ENCODE measurements around the gene MCCC2.
A peak's percentile ranks its signal among the peaks of the same experiment; 100 is the strongest.
"Not testable (repeated sequence)": the region's sequence is repeated elsewhere in the genome, so short reads cannot be mapped to it uniquely, and the experiment has no call there.

MCCC2 gene

DNA sequence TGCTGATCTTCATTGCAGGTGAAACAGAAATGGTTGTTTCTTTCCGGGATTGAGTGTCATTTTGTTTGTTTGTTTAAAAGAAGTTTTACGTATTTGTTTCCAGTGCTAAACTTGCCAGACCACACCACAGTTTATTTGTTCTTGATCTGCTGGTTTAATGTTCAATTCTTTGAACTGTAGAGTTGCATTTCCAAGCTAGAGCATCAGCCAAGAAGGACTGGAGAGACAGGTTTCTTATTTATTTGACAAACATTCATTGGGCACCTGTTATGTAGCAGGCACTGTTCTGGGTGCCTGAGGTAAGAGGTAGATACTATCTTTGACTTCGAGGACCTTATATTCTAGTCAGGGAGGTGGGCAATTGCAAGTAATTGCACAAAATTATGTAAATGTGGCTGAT lies 45.0 kb downstream of the MCCC2 start:
- Histone ChIP-seq H3K27ac (ENCODE audit: low read length) (no peak overlapping the region), H3K4me1 (ENCODE audit: control insufficient read depth, insufficient read depth, low read length) (no peaks in the 10 kb centered on the region), H3K36me3 (ENCODE audit: control insufficient read depth in 2 of 2, insufficient read depth in 2 of 2, low read length in 2 of 2) (peaks cover 7 to 9% of the 10 kb centered on the region in 2 donors), H3K27me3 (ENCODE audit: control insufficient read depth in 1 of 2, insufficient read depth in 2 of 2, low read length in 2 of 2) (no peaks in the 10 kb centered on the region), H3K9ac (ENCODE audit: low read length in 2 of 2) (no peak overlapping the region), H3K9me3 (ENCODE audit: control insufficient read depth in 2 of 2, low read length in 2 of 2) (no peaks in the 10 kb centered on the region), H3K4me3 (ENCODE audit: low read length in 2 of 2) (no peak overlapping the region)

DNA sequence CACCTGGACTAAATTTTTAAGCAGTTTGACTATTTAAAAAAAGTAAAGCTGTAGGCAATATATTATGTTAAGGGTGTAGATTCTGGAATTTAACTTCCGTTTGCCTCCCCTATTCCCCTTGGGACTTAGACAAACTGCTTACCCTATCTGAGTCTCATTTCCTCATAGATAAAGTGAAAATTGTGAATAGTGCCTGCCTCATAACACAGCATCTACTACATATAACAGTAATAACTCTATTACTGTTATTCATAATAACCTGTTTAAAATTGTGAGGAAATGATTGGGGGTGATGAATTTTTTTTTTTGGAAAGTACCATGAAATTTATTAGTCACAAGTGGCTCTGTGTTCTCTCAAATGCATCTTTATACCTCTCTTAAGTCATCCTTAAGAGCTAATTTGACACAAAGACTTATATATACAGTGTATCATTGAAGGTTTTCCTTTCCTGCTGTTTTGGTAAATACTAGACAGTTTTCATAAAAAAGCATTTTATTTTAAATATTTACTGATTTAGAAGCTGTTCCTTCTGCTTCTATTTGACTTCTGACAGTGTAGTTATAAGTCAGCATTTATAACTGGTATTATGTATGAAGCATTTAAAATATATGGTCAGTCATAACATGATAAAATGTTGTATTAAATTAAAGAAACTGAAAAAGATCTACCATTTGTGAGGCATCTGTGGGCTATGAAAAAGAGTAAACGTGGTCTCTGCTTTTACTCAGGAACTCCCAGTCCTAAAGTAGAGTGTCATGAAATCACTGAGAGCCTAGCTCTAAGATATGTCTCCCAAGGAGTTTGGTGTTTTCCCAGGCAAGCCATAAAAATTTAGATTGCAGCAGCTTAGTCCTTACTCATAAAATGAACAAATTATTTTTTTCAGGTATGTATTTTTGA lies 46.4 kb downstream of the MCCC2 start:
- H3K27ac ChIP-seq (ENCODE audit: low read length) = no peak overlapping the region
- no peak overlapping the region for H3K4me3 ChIP-seq (ENCODE audit: low read length in 2 of 2)
- H3K4me1 ChIP-seq (ENCODE audit: control insufficient read depth, insufficient read depth, low read length) = no peaks in the 10 kb centered on the region
- no peak overlapping the region for H3K9ac ChIP-seq (ENCODE audit: low read length in 2 of 2)
- H3K36me3 ChIP-seq (ENCODE audit: control insufficient read depth in 2 of 2, insufficient read depth in 2 of 2, low read length in 2 of 2) = peaks cover 7 to 9% of the 10 kb centered on the region in 2 donors
- H3K9me3 ChIP-seq (ENCODE audit: control insufficient read depth in 2 of 2, low read length in 2 of 2) = no peaks in the 10 kb centered on the region
- no peaks in the 10 kb centered on the region for H3K27me3 ChIP-seq (ENCODE audit: control insufficient read depth in 1 of 2, insufficient read depth in 2 of 2, low read length in 2 of 2)

DNA sequence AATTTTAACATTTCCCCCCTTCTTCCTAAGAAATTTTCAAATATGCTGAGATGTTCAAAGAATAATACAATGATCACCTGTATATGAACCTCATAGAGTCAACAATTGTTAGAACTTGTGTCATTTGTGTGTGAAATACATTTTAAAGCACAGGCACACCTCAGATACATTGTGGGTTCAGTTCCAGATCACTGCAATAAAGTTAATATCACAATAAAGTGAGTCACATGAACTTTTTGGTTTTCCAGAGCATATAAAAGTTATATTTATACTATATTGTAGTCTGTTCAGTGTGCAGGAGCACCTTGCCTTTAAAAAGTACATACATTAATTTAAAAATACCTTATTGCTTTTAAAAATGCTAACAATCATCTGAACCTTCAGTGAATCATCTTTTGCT lies 50.0 kb downstream of the MCCC2 start:
- Histone ChIP-seq H3K9ac (ENCODE audit: low read length in 2 of 2) (no peak overlapping the region), H3K27me3 (ENCODE audit: control insufficient read depth in 1 of 2, insufficient read depth in 2 of 2, low read length in 2 of 2) (no peaks in the 10 kb centered on the region), H3K4me1 (ENCODE audit: control insufficient read depth, insufficient read depth, low read length) (no peaks in the 10 kb centered on the region), H3K36me3 (ENCODE audit: control insufficient read depth in 2 of 2, insufficient read depth in 2 of 2, low read length in 2 of 2) (peaks cover 11 to 13% of the 10 kb centered on the region in 2 donors), H3K4me3 (ENCODE audit: low read length in 2 of 2) (no peak overlapping the region), H3K9me3 (ENCODE audit: control insufficient read depth in 2 of 2, low read length in 2 of 2) (no peaks in the 10 kb centered on the region), H3K27ac (ENCODE audit: low read length) (no peak overlapping the region)

DNA sequence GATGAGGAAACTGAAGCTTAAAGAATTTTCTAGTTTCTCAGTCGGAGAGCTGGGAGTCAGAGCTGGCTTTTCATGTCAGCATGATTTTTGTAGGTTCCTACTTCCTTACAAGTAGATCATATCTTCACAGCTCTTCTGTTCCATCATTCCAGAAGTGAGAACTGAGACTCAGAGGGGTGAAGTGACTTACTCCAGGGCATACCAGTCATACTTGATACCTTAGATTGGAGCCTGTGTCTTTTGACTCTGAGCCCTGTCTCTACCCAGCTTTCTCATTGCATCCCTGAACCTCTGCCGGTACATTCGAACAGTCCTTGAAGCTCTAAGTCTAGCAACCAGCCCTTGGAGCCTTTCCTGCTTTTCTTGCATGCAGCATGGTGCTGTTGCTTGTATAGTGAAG lies 53.3 kb downstream of the MCCC2 start:
- no peak overlapping the region for H3K27ac ChIP-seq (ENCODE audit: low read length)
- H3K4me1 ChIP-seq (ENCODE audit: control insufficient read depth, insufficient read depth, low read length) = no peaks in the 10 kb centered on the region
- H3K36me3 ChIP-seq (ENCODE audit: control insufficient read depth in 2 of 2, insufficient read depth in 2 of 2, low read length in 2 of 2) = peaks cover 7 to 10% of the 10 kb centered on the region in 2 donors
- H3K4me3 ChIP-seq (ENCODE audit: low read length in 2 of 2) = no peak overlapping the region
- no peak overlapping the region for H3K9ac ChIP-seq (ENCODE audit: low read length in 2 of 2)
- H3K27me3 ChIP-seq (ENCODE audit: control insufficient read depth in 1 of 2, insufficient read depth in 2 of 2, low read length in 2 of 2) = no peaks in the 10 kb centered on the region
- H3K9me3 ChIP-seq (ENCODE audit: control insufficient read depth in 2 of 2, low read length in 2 of 2) = no peaks in the 10 kb centered on the region

DNA sequence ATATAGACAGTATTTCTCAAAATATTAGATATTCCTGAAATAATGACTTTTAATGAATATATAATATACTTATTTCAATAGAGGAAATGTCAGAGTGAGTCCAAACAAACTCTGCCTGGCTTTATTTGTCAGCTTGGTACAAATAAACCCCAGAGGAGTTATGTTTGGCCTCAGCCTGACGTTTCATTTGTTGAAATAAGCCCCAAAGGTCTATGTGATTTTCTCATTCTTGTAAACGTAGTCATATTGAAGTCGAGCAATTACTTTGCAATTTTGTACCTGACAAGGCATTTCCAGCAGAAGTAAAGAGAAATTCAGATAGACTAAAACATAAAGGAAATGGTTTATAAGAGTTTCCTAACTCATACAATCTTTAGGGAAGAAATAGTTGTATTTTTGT lies 57.9 kb downstream of the MCCC2 start:
- Histone ChIP-seq H3K27ac (ENCODE audit: low read length) (no peak overlapping the region), H3K36me3 (ENCODE audit: control insufficient read depth in 2 of 2, insufficient read depth in 2 of 2, low read length in 2 of 2) (peaks cover 18 to 28% of the 10 kb centered on the region in 2 donors)

DNA sequence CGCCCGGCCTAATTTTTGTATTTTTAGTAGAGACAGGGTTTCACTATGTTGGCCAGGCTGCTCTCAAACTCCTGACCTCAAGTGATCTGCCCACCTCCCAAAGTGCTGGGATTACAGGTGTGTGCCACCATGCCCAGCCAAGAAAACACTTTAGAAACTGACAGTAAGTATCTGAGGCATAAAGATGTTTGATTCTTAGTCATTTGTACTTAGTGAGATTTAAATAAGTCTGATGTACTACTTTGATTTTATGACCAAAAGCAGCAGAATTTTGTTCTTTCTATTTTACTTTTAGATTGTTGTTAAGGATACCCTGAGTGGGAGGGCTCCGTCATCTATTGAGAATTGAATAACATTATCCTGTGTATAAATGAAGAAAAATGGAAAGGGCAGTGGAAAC lies 63.8 kb downstream of the MCCC2 start:
- not testable (repeated sequence) for H3K27ac ChIP-seq (ENCODE audit: low read length); H3K9me3 ChIP-seq (ENCODE audit: control insufficient read depth in 2 of 2, low read length in 2 of 2); H3K9ac ChIP-seq (ENCODE audit: low read length in 2 of 2); H3K4me1 ChIP-seq (ENCODE audit: control insufficient read depth, insufficient read depth, low read length); H3K4me3 ChIP-seq (ENCODE audit: low read length in 2 of 2); H3K27me3 ChIP-seq (ENCODE audit: control insufficient read depth in 1 of 2, insufficient read depth in 2 of 2, low read length in 2 of 2)
- peaks cover 16 to 22% of the 10 kb centered on the region in 2 donors for H3K36me3 ChIP-seq (ENCODE audit: control insufficient read depth in 2 of 2, insufficient read depth in 2 of 2, low read length in 2 of 2)

More for the DNA sequence above, 57.9 kb downstream of the MCCC2 start:
- Histone ChIP-seq H3K4me3 (ENCODE audit: low read length in 2 of 2) (no peak overlapping the region), H3K9me3 (ENCODE audit: control insufficient read depth in 2 of 2, low read length in 2 of 2) (no peaks in the 10 kb centered on the region), H3K4me1 (ENCODE audit: control insufficient read depth, insufficient read depth, low read length) (no peaks in the 10 kb centered on the region), H3K9ac (ENCODE audit: low read length in 2 of 2) (no peak overlapping the region), H3K27me3 (ENCODE audit: control insufficient read depth in 1 of 2, insufficient read depth in 2 of 2, low read length in 2 of 2) (no peaks in the 10 kb centered on the region)

DNA sequence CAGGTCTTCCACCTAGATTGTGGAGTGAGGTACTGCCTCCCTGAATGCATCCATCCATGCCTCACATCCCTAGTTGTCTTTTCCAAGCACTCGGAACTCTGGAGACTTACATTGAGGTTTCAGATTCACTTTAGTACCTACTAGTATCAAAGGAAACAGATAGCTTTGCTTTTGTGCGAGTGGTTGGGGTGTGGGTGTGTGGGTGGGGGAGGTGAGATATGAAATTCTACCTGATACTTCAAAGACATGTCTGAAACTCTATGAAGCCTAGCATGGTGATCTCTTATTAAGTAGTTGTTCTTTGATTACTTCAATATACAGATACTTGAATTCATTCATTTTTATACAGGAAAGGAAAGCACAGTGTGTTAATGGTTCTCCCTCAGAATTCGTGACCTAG lies 64.4 kb downstream of the MCCC2 start:
- no peak overlapping the region for H3K9ac ChIP-seq (ENCODE audit: low read length in 2 of 2)
- no peaks in the 10 kb centered on the region for H3K27me3 ChIP-seq (ENCODE audit: control insufficient read depth in 1 of 2, insufficient read depth in 2 of 2, low read length in 2 of 2)
- H3K36me3 ChIP-seq (ENCODE audit: control insufficient read depth in 2 of 2, insufficient read depth in 2 of 2, low read length in 2 of 2) = peaks cover 16 to 18% of the 10 kb centered on the region in 2 donors
- no peaks in the 10 kb centered on the region for H3K9me3 ChIP-seq (ENCODE audit: control insufficient read depth in 2 of 2, low read length in 2 of 2)
- H3K27ac ChIP-seq (ENCODE audit: low read length) = no peak overlapping the region
- no peak overlapping the region for H3K4me3 ChIP-seq (ENCODE audit: low read length in 2 of 2)
- H3K4me1 ChIP-seq (ENCODE audit: control insufficient read depth, insufficient read depth, low read length) = peaks cover 3% of the 10 kb centered on the region

DNA sequence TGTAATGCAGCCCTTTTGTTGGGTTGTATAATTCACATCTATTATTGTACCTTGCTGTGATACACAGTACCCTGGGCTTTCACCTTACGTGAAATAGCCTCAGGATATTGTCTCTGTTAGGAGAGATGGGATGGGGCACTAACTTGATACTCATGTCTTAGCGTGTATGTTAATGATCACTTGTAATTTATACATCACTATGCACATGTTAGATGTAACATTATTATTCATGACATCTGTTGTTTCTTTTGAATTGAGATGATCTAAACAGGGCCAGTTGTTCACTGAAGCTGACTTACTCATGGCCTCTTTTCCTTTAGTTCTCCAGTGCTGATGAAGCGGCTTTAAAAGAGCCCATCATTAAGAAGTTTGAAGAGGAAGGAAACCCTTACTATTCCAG lies 65.2 kb downstream of the MCCC2 start:
- Histone ChIP-seq H3K36me3 (ENCODE audit: control insufficient read depth in 2 of 2, insufficient read depth in 2 of 2, low read length in 2 of 2) (peaks cover 13 to 16% of the 10 kb centered on the region in 2 donors), H3K9ac (ENCODE audit: low read length in 2 of 2) (no peak overlapping the region), H3K27ac (ENCODE audit: low read length) (peak overlapping the region; percentile 25), H3K27me3 (ENCODE audit: control insufficient read depth in 1 of 2, insufficient read depth in 2 of 2, low read length in 2 of 2) (no peaks in the 10 kb centered on the region), H3K4me3 (ENCODE audit: low read length in 2 of 2) (no peak overlapping the region), H3K9me3 (ENCODE audit: control insufficient read depth in 2 of 2, low read length in 2 of 2) (no peaks in the 10 kb centered on the region), H3K4me1 (ENCODE audit: control insufficient read depth, insufficient read depth, low read length) (peaks cover 3% of the 10 kb centered on the region)

DNA sequence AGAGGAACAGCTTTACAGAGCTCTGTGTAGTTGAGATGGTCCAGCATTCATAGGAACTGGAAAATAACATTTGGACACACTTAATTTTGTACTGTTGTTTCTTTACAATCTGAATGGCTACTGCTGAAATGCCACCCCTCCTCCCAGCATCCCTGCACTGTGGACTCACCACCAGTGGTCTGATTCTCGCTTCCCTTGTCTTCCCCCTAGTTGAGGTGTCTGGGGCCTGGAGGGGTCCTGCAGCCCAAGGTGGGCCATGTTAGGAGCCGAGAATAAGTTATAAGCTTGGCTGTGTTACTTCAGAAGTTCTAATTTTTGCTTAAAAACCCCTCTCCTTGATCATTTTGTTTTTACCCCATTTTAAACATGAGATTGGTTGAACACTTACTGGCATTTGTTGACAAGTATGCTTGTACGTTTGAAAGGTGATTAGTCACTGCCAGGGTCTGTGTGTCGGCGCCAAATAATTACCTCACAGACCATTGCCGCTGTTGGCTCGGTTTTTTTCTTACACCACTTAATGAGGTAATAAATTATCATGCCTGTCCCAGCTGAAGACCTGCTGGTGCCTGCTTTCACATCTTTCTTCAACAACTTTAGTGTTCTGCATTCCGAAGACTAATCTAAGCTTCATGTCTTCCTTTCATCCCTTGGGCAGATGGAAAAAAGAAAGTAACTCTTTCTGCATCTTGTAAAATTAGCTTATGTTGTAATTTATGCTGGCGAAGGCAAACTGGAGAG lies 65.8 kb downstream of the MCCC2 start:
- no peaks in the 10 kb centered on the region for H3K9me3 ChIP-seq (ENCODE audit: control insufficient read depth in 2 of 2, low read length in 2 of 2)
- peaks cover 3% of the 10 kb centered on the region for H3K4me1 ChIP-seq (ENCODE audit: control insufficient read depth, insufficient read depth, low read length)
- peaks cover 15 to 20% of the 10 kb centered on the region in 2 donors for H3K36me3 ChIP-seq (ENCODE audit: control insufficient read depth in 2 of 2, insufficient read depth in 2 of 2, low read length in 2 of 2)
- H3K27ac ChIP-seq (ENCODE audit: low read length) = peak overlapping the region; percentile 25
- no peak overlapping the region for H3K9ac ChIP-seq (ENCODE audit: low read length in 2 of 2)
- H3K27me3 ChIP-seq (ENCODE audit: control insufficient read depth in 1 of 2, insufficient read depth in 2 of 2, low read length in 2 of 2) = no peaks in the 10 kb centered on the region
- H3K4me3 ChIP-seq (ENCODE audit: low read length in 2 of 2) = no peak overlapping the region

DNA sequence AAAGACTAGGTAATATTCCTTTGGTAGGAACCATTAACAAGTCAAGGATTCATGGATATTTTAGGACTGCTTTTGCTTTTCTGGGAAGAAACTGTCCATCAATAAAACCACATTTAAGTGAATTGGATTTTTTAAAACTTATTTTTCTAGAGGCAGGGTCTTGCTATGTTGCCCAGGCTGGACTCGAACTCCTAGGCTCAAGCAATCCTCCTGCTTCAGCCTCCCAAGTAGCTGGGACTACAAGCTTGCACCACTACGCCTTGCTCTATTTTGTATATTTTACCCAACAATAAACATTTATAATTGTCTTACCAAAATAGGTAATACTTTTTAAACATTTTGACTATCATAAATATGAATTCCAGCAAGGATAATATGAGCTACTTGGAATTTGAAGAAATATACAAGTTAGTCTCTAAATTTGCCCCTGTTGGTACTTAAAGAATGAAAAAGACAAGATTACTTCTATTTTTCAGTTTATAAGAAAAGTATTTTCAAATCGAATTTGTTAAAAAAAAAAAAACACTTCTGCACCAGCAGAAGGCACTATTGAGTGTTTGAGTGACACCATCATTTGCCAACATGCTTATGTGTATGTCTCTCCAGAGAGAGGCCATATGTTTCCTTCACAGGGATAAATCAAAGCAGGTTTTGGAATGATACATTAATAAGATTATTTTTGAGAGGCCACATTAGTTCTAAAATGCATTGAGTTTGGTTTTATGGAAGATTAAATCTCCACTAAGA lies 71.9 kb downstream of the MCCC2 start:
- Histone ChIP-seq H3K27ac (ENCODE audit: low read length) (no peak overlapping the region), H3K9ac (ENCODE audit: low read length in 2 of 2) (no peak overlapping the region), H3K36me3 (ENCODE audit: control insufficient read depth in 2 of 2, insufficient read depth in 2 of 2, low read length in 2 of 2) (peaks cover 5 to 6% of the 10 kb centered on the region in 2 donors), H3K27me3 (ENCODE audit: control insufficient read depth in 1 of 2, insufficient read depth in 2 of 2, low read length in 2 of 2) (no peaks in the 10 kb centered on the region), H3K4me1 (ENCODE audit: control insufficient read depth, insufficient read depth, low read length) (no peaks in the 10 kb centered on the region), H3K4me3 (ENCODE audit: low read length in 2 of 2) (no peak overlapping the region), H3K9me3 (ENCODE audit: control insufficient read depth in 2 of 2, low read length in 2 of 2) (no peaks in the 10 kb centered on the region)
